Measurements from ENCODE around the gene DAPK2.

DAPK2 gene

GRCh38 chr15:63879211-63879610, 167.1 kb downstream of the DAPK2 start:
- in situ Hi-C loops (cut with MboI; ENCODE audit: low sequenced_read_pairs): no loop called here

GRCh38 chr15:63877713-63878271, 168.5 kb downstream of the DAPK2 start:
- in situ Hi-C loops (cut with MboI; ENCODE audit: low sequenced_read_pairs): no loop called here

GRCh38 chr15:63876085-63876662, 170.1 kb downstream of the DAPK2 start:
- in situ Hi-C loops (cut with MboI; ENCODE audit: low sequenced_read_pairs): no loop called here

- in situ Hi-C loops (cut with MboI; ENCODE audit: low sequenced_read_pairs): no loop called here
These were observed 171.7 kb downstream of the DAPK2 start for GRCh38 chr15:63874616-63875015.

GRCh38 chr15:63872759-63873510, 173.3 kb downstream of the DAPK2 start:
- in situ Hi-C loops (cut with MboI; ENCODE audit: low sequenced_read_pairs): no loop called here

- in situ Hi-C loops (cut with MboI; ENCODE audit: low sequenced_read_pairs): no loop called here
These were observed 175.6 kb downstream of the DAPK2 start for GRCh38 chr15:63870487-63871209.

GRCh38 chr15:63870043-63870394, 176.3 kb downstream of the DAPK2 start:
- in situ Hi-C loops (cut with MboI; ENCODE audit: low sequenced_read_pairs): no loop called here

- in situ Hi-C loops (cut with MboI; ENCODE audit: low sequenced_read_pairs): no loop called here
These were observed 176.8 kb downstream of the DAPK2 start for GRCh38 chr15:63869371-63870042.

GRCh38 chr15:63864186-63864585, 182.1 kb downstream of the DAPK2 start:
- in situ Hi-C loops (cut with MboI; ENCODE audit: low sequenced_read_pairs): no loop called here

GRCh38 chr15:63861946-63862517, 184.3 kb downstream of the DAPK2 start:
- in situ Hi-C loops (cut with MboI; ENCODE audit: low sequenced_read_pairs): no loop called here

- in situ Hi-C loops (cut with MboI; ENCODE audit: low sequenced_read_pairs): no loop called here
These were observed 185.7 kb downstream of the DAPK2 start for GRCh38 chr15:63860555-63860954.

- in situ Hi-C loops (cut with MboI; ENCODE audit: low sequenced_read_pairs): no loop called here
These were observed 186.1 kb downstream of the DAPK2 start for GRCh38 chr15:63860155-63860554.

- in situ Hi-C loops (cut with MboI; ENCODE audit: low sequenced_read_pairs): no loop called here
These were observed 187.4 kb downstream of the DAPK2 start for GRCh38 chr15:63858881-63859280.

- in situ Hi-C loops (cut with MboI; ENCODE audit: low sequenced_read_pairs): no loop called here
These were observed 187.8 kb downstream of the DAPK2 start for GRCh38 chr15:63858448-63858847.

GRCh38 chr15:63857461-63857856, 188.8 kb downstream of the DAPK2 start:
- in situ Hi-C loops (cut with MboI; ENCODE audit: low sequenced_read_pairs): no loop called here
